Liver (tissue), 9 donors: ENCODE measurements around the gene ESRP2. TPM values are rescaled to one million over a fixed set of nuclear protein-coding genes. Genes with fewer than 3 reads are reported as not detected.

Source experiments
- DNase-seq: peaks from one replicate; pipeline ENCODE4 v3.0.0-alpha.2; 2017; ENCODE audit warnings: low spot score
- H3K27ac ChIP-seq, 2 donors: one replicate each; pipeline ENCODE4 v1.7.0; 2013; ENCODE audit warnings: inconsistent platforms in 2 of 2, low read length in 2 of 2, control low read depth in 1 of 2, low read depth in 1 of 2, mild to moderate bottlenecking in 1 of 2
- H3K27me3 ChIP-seq, 4 donors: one replicate each; pipeline versions ENCODE4 v1.6.1 to v1.7.0; 2013; ENCODE audit warnings: low read length in 3 of 4, inconsistent platforms in 1 of 4, mild to moderate bottlenecking in 1 of 4, moderate library complexity in 1 of 4; ENCODE audit not compliant: control insufficient read depth in 4 of 4, insufficient read depth in 4 of 4
- H3K36me3 ChIP-seq, 4 donors: one replicate each; pipeline versions ENCODE4 v1.6.1 to v1.7.0; 2013; ENCODE audit warnings: low read length in 3 of 4, mild to moderate bottlenecking in 3 of 4, low read depth in 1 of 4, moderate library complexity in 1 of 4; ENCODE audit not compliant: control insufficient read depth in 4 of 4, insufficient read depth in 3 of 4
- H3K4me1 ChIP-seq, 4 donors: one replicate each; pipeline versions ENCODE4 v1.6.1 to v1.7.0; 2013; ENCODE audit warnings: low read length in 3 of 4, mild to moderate bottlenecking in 3 of 4, moderate library complexity in 1 of 4; ENCODE audit not compliant: control insufficient read depth in 4 of 4, insufficient read depth in 4 of 4
- H3K4me3 ChIP-seq, 3 donors: one replicate each; pipeline versions ENCODE4 v1.6.1 to v1.7.0; 2013; ENCODE audit warnings: low read length in 3 of 3, control low read depth in 1 of 3, low read depth in 1 of 3, mild to moderate bottlenecking in 1 of 3
- H3K9ac ChIP-seq, 2 donors: one replicate each; pipeline ENCODE4 v1.7.0; 2013; ENCODE audit warnings: low read length in 2 of 2, mild to moderate bottlenecking in 2 of 2, moderate library complexity in 2 of 2, control low read depth in 1 of 2, low read depth in 1 of 2
- H3K9me3 ChIP-seq, 4 donors: one replicate each; pipeline versions ENCODE4 v1.6.1 to v1.7.0; 2013; ENCODE audit warnings: low read length in 3 of 4; ENCODE audit not compliant: control insufficient read depth in 4 of 4
- CTCF ChIP-seq: fragments of 150-350 bp; IDR thresholded peaks from 2 replicates; pipeline ENCODE4 v1.5.1; 2017; ENCODE audit warnings: improper control_type of control experiment, low read depth, low read length; ENCODE audit not compliant: missing input control
- EGR1 ChIP-seq, 2 donors: IDR thresholded peaks; 2 replicates each; pipeline ENCODE4 v1.6.1; 2016 to 2018; ENCODE audit warnings: antibody characterized with exemption in 2 of 2, low read depth in 2 of 2
- FOXA1 ChIP-seq: IDR thresholded peaks from 2 replicates; pipeline ENCODE4 v1.6.1; 2016; ENCODE audit warnings: antibody characterized with exemption
- FOXA2 ChIP-seq: IDR thresholded peaks from 2 replicates; pipeline ENCODE4 v1.6.1; 2016; ENCODE audit warnings: antibody characterized with exemption
- GABPA ChIP-seq, 2 donors: IDR thresholded peaks in 1 of 2; conservative IDR thresholded peaks in 1 of 2; 2 replicates each; pipeline ENCODE4 v1.6.1; 2016; ENCODE audit warnings: antibody characterized with exemption in 2 of 2, mild to moderate bottlenecking in 1 of 2, moderate library complexity in 1 of 2
- HNF4A ChIP-seq, 2 donors: conservative IDR thresholded peaks; 2 replicates each; pipeline ENCODE4 v1.6.1; 2016; ENCODE audit warnings: antibody characterized with exemption in 2 of 2, mild to moderate bottlenecking in 2 of 2
- HNF4G ChIP-seq: IDR thresholded peaks from 2 replicates; pipeline ENCODE4 v1.6.1; 2016; ENCODE audit warnings: antibody characterized with exemption
- JUND ChIP-seq, 2 donors: IDR thresholded peaks; 2 replicates each; pipeline ENCODE4 v1.6.1; 2016; ENCODE audit warnings: antibody characterized with exemption in 2 of 2
- NR2F2 ChIP-seq: IDR thresholded peaks from 2 replicates; pipeline ENCODE4 v1.6.1; 2016; ENCODE audit warnings: antibody characterized with exemption
- RAD21 ChIP-seq, 2 donors: IDR thresholded peaks; 2 replicates each; pipeline ENCODE4 v1.6.1; 2016; ENCODE audit warnings: antibody characterized with exemption in 2 of 2, mild to moderate bottlenecking in 2 of 2
- RXRA ChIP-seq, 2 donors: IDR thresholded peaks; 2 replicates each; pipeline ENCODE4 v1.6.1; 2017 to 2018; ENCODE audit warnings: antibody characterized with exemption in 2 of 2, mild to moderate bottlenecking in 1 of 2
- SP1 ChIP-seq: IDR thresholded peaks from 2 replicates; pipeline ENCODE4 v1.6.1; 2018; ENCODE audit warnings: antibody characterized with exemption, mild to moderate bottlenecking
- TAF1 ChIP-seq: conservative IDR thresholded peaks from 2 replicates; pipeline ENCODE4 v1.6.1; 2016; ENCODE audit warnings: antibody characterized with exemption, mild to moderate bottlenecking
- YY1 ChIP-seq: IDR thresholded peaks from 2 replicates; pipeline ENCODE4 v1.6.1; 2016; ENCODE audit warnings: antibody characterized with exemption, mild to moderate bottlenecking
- WGBS: extraction: QIAGEN DNeasy Blood & Tissue Kit; methylation state at CpG from one replicate; pipeline ENCODE4 v1.1.7; 2013; 5-methylcytosine and 5-hydroxymethylcytosine counted together
- polyA plus RNA-seq, 2 donors: library from polyadenylated mRNA; stranded (reverse) in 1 of 2; unstranded in 1 of 2; fragments of 200-250 nt in 1 of 2; fragments of >200 nt in 1 of 2; fragmentation: Nextera tagmentation in 1 of 2; extraction: Ambion mirVana in 1 of 2; gene quantifications; one replicate each; pipeline versions ENCODE4 v1.2.1 to v1.2.3, GENCODE V29; 2013 to 2015
- total RNA-seq, 2 donors: library from RNA; depleted of rRNA; stranded (reverse); fragments of >200 nt; gene quantifications; one replicate each; pipeline ENCODE4 v1.2.3, GENCODE V29; 2014
- TF ChIP-seq, protein P1 (sequence below): IDR thresholded peaks from 2 replicates; pipeline ENCODE4 v1.6.1; 2016; ENCODE audit warnings: antibody characterized with exemption, mild to moderate bottlenecking
- TF ChIP-seq, protein P2 (sequence below): IDR thresholded peaks from 2 replicates; pipeline ENCODE4 v1.6.1; 2016; ENCODE audit warnings: antibody characterized with exemption
- TF ChIP-seq, protein P3 (sequence below): IDR thresholded peaks from 2 replicates; pipeline ENCODE4 v1.6.1; 2016; ENCODE audit warnings: antibody characterized with exemption
- TF ChIP-seq, protein P4 (sequence below): IDR thresholded peaks from 2 replicates; pipeline ENCODE4 v1.6.1; 2016; ENCODE audit warnings: antibody characterized with exemption
- donor health status: healthy.
- donor health status: healthy.
- donor health status: healthy.
- donor health status: healthy.
- donor health status: healthy.

The ESRP2 gene
- total and polyA plus RNA-seq, 4 donors = 21.0 to 84.8 (median 45.7) TPM

- WGBS = 73% methylated on average over 4 of the region's 4 CpGs
- H3K9ac ChIP-seq = no peak overlapping the region
- no peak overlapping the region for H3K4me3 ChIP-seq
- H3K9me3 ChIP-seq = no peaks in the 10 kb centered on the region
- TF ChIP-seq GABPA (IDR thresholded peaks at IDR 0.05 in 1 of 2, conservative IDR thresholded peaks at IDR 0.05 in 1 of 2) (no peak), SP1 (no peak), RAD21 (IDR thresholded peaks at IDR 0.05) (no peak), TAF1 (no peak), NR2F2 (no peak), RXRA (IDR thresholded peaks at IDR 0.05) (no peak), JUND (IDR thresholded peaks at IDR 0.05) (no peak), CTCF (no peak), EGR1 (IDR thresholded peaks at IDR 0.05; ENCODE audit: low read depth in 2 of 2) (no peak), YY1 (no peak), HNF4G (no peak), FOXA2 (no peak), HNF4A (conservative IDR thresholded peaks at IDR 0.05) (no peak), FOXA1 (no peak)
- TF ChIP-seq, protein P1, sequence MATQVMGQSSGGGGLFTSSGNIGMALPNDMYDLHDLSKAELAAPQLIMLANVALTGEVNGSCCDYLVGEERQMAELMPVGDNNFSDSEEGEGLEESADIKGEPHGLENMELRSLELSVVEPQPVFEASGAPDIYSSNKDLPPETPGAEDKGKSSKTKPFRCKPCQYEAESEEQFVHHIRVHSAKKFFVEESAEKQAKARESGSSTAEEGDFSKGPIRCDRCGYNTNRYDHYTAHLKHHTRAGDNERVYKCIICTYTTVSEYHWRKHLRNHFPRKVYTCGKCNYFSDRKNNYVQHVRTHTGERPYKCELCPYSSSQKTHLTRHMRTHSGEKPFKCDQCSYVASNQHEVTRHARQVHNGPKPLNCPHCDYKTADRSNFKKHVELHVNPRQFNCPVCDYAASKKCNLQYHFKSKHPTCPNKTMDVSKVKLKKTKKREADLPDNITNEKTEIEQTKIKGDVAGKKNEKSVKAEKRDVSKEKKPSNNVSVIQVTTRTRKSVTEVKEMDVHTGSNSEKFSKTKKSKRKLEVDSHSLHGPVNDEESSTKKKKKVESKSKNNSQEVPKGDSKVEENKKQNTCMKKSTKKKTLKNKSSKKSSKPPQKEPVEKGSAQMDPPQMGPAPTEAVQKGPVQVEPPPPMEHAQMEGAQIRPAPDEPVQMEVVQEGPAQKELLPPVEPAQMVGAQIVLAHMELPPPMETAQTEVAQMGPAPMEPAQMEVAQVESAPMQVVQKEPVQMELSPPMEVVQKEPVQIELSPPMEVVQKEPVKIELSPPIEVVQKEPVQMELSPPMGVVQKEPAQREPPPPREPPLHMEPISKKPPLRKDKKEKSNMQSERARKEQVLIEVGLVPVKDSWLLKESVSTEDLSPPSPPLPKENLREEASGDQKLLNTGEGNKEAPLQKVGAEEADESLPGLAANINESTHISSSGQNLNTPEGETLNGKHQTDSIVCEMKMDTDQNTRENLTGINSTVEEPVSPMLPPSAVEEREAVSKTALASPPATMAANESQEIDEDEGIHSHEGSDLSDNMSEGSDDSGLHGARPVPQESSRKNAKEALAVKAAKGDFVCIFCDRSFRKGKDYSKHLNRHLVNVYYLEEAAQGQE = no peak
- TF ChIP-seq, protein P2, sequence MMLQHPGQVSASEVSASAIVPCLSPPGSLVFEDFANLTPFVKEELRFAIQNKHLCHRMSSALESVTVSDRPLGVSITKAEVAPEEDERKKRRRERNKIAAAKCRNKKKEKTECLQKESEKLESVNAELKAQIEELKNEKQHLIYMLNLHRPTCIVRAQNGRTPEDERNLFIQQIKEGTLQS = no peak
- TF ChIP-seq, protein P3, sequence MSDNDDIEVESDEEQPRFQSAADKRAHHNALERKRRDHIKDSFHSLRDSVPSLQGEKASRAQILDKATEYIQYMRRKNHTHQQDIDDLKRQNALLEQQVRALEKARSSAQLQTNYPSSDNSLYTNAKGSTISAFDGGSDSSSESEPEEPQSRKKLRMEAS = no peak
- TF ChIP-seq, protein P4, sequence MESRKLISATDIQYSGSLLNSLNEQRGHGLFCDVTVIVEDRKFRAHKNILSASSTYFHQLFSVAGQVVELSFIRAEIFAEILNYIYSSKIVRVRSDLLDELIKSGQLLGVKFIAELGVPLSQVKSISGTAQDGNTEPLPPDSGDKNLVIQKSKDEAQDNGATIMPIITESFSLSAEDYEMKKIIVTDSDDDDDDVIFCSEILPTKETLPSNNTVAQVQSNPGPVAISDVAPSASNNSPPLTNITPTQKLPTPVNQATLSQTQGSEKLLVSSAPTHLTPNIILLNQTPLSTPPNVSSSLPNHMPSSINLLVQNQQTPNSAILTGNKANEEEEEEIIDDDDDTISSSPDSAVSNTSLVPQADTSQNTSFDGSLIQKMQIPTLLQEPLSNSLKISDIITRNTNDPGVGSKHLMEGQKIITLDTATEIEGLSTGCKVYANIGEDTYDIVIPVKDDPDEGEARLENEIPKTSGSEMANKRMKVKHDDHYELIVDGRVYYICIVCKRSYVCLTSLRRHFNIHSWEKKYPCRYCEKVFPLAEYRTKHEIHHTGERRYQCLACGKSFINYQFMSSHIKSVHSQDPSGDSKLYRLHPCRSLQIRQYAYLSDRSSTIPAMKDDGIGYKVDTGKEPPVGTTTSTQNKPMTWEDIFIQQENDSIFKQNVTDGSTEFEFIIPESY = no peak
- H3K27me3 ChIP-seq = no peaks in the 10 kb centered on the region
- no peak for DNase-seq
- no peaks in the 10 kb centered on the region for H3K36me3 ChIP-seq
- H3K4me1 ChIP-seq = peaks cover 0 to 3% (median 0%) of the 10 kb centered on the region in 4 donors
- H3K27ac ChIP-seq = no peak overlapping the region
Measured at GRCh38 chr16:68281368-68282063, 45.6 kb upstream of the ESRP2 start.
